Stomach (tissue), 4 donors: ENCODE data around the gene SURF1.

Experiments used
- CTCF ChIP-seq, 7 experiments: fragments of 450-650 bp in 4 of 7; fragments of 200-600 bp in 3 of 7; sonication (generic) in 3 of 7; IDR thresholded peaks; one replicate each; pipeline ENCODE4 v1.5.1; 2016 to 2019; ENCODE audit warnings: antibody characterized with exemption in 7 of 7, control low read depth in 2 of 7, mild to moderate bottlenecking in 1 of 7
- POLR2AphosphoS5 ChIP-seq, 3 donors: sonication (generic); formaldehyde crosslinking; IDR thresholded peaks; one replicate each; pipeline ENCODE4 v1.6.1; 2016; ENCODE audit warnings: antibody characterized with exemption in 3 of 3

- TF ChIP-seq CTCF (IDR thresholded peaks at IDR 0.05) (no peak), POLR2AphosphoS5 (IDR thresholded peaks at IDR 0.05) (no peak)
These were observed 15.9 kb upstream of the SURF1 start for GRCh38 chr9:133372144-133372543.
